ENCODE data around the gene PAPPA2. TPM values are rescaled to one million over a fixed set of nuclear protein-coding genes. Genes with fewer than 3 reads are reported as not detected.

The PAPPA2 gene
- total and polyA plus RNA-seq, 9 of the 15 experiments (the other 6 are each of a cell fraction or from before 2014, with no cell fraction given): 0.01 to 0.15 (median 0.05) TPM; not detected in 2

GRCh38 chr1:176885341-176885740 lies 422.4 kb downstream of the PAPPA2 start:
- FAIRE-seq: no peak
- no TSS peak for BruUV-seq (replicated peaks)
- in situ Hi-C loops (cut with MboI): loop anchor here (10.0 kb wide), 1 partner anchor 511 kb away; no protein-coding TSS in a partner anchor

More at GRCh38 chr1:176885341-176885740, 422.4 kb downstream of the PAPPA2 start:
- Histone ChIP-seq H3K4me2 (ENCODE audit: insufficient read depth, low read length) (no peak overlapping the region), H2AFZ (ENCODE audit: low read depth, low read length) (peak overlapping the region; percentile 27; the same call in 1 of the 2 replicates), H3K27ac (ENCODE audit: extremely low read depth, low read depth, low read length) (no peak overlapping the region), H3K4me1 (replicated peaks in 1 of 2; ENCODE audit: control insufficient read depth in 2 of 2, insufficient read depth in 2 of 2, low read length in 2 of 2) (peaks cover 3 to 13% of the 10 kb centered on the region in 2 experiments; a peak in 3 of 5 replicates), H3K4me3 (no peak overlapping the region), H3K36me3 (ENCODE audit: control insufficient read depth, insufficient read depth, low read length) (no peaks in the 10 kb centered on the region), H3K9me3 (replicated peaks; ENCODE audit: control insufficient read depth, insufficient read depth, low read depth, low read length) (no peaks in the 10 kb centered on the region), H3K9me1 (ENCODE audit: control insufficient read depth, insufficient read depth, low read length) (no peaks in the 10 kb centered on the region), H3K27me3 (ENCODE audit: control insufficient read depth in 2 of 2, insufficient read depth in 2 of 2, low read length in 2 of 2) (peaks cover 0 to 2% of the 10 kb centered on the region in 2 experiments; a peak in 1 of 5 replicates), H3K79me2 (ENCODE audit: control insufficient read depth, insufficient read depth, low read length) (no peaks in the 10 kb centered on the region), H4K20me1 (replicated peaks; ENCODE audit: control insufficient read depth, insufficient read depth, low read length) (no peaks in the 10 kb centered on the region), H3K9ac (ENCODE audit: insufficient read depth in 1 of 2, low read depth in 2 of 2, low read length in 2 of 2) (no peak overlapping the region)
- ATAC-seq: no peak
- CTCF ChIA-PET (ENCODE audit: low intra/inter-chr PET ratio): no interaction called here
- 13% methylated on average over 3 of the region's 3 CpGs for WGBS (ENCODE audit: insufficient coverage, low coverage, missing lambda C conversion rate)
- POLR2A ChIA-PET: interaction anchor here (0.6 kb wide), 1 partner anchor 492 kb away, joined by 3 read pairs; no protein-coding TSS in a partner anchor
- TF ChIP-seq ZBTB49 (CRISPR knock-in tag; IDR thresholded peaks at IDR 0.05; ENCODE audit: borderline replicate concordance): no peak
- TF ChIP-seq BRF2 (IDR thresholded peaks at IDR 0.05; ENCODE audit: borderline replicate concordance, insufficient read depth, insufficient read length): no peak
- no peak for TF ChIP-seq RBBP5 (IDR thresholded peaks at IDR 0.05; ENCODE audit: borderline replicate concordance, insufficient read depth, low read length, poor library complexity, severe bottlenecking)
- TF ChIP-seq FOXM1 (IDR thresholded peaks at IDR 0.05; ENCODE audit: low read depth): no peak
- TF ChIP-seq FOXM1 (CRISPR knock-in tag; IDR thresholded peaks at IDR 0.05; ENCODE audit: low read depth): no peak
- TF ChIP-seq RBM25 (IDR thresholded peaks at IDR 0.05; ENCODE audit: low read depth, low read length, severe bottlenecking): no peak
- TF ChIP-seq AFF1 (IDR thresholded peaks at IDR 0.05; ENCODE audit: low read depth in 1 of 2, partially characterized antibody in 2 of 2): no peak
- no peak for TF ChIP-seq CREBBP (IDR thresholded peaks at IDR 0.05; ENCODE audit: low read depth, low read length)
- TF ChIP-seq IRF1 (CRISPR knock-in tag; IDR thresholded peaks at IDR 0.05; ENCODE audit: borderline replicate concordance): no peak
- TF ChIP-seq ZBTB17 (CRISPR knock-in tag; IDR thresholded peaks at IDR 0.05): no peak
- intact Hi-C loops (cut with micrococcal nuclease): no loop called here
- no peak for DNase-seq (ENCODE audit: extremely low read depth in 1 of 4, low spot score in 3 of 4)
